ENCODE measurements around the gene DIPK1C.

The DIPK1C gene

DNA sequence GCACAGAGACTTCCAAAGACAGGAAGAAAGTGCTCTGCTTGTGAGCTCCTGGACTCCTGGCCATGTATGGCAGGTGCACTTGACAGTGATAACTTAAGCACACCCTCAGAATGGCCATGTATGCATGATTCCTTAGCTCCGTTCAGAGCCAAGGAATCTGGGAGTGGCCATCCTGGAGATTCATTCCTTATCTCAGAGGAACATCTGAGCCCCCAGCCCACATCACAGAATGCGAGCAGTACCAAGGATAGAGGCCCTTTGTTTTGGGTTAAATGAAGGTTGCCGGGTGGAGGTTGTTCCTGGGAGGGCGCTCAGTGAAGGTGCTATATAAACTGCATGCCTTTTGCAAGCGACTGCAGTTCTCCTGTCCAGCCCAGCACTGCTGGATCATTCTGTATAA lies 26.9 kb downstream of the DIPK1C start:
- no peak overlapping the region for H3K4me3 ChIP-seq (ENCODE audit: low read depth, low read length)
- no peak for DNase-seq (ENCODE audit: low read depth, low spot score)
- in situ Hi-C loops (cut with HindIII; ENCODE audit: low sequenced_read_pairs) = no loop called here
- TF ChIP-seq, protein P1, sequence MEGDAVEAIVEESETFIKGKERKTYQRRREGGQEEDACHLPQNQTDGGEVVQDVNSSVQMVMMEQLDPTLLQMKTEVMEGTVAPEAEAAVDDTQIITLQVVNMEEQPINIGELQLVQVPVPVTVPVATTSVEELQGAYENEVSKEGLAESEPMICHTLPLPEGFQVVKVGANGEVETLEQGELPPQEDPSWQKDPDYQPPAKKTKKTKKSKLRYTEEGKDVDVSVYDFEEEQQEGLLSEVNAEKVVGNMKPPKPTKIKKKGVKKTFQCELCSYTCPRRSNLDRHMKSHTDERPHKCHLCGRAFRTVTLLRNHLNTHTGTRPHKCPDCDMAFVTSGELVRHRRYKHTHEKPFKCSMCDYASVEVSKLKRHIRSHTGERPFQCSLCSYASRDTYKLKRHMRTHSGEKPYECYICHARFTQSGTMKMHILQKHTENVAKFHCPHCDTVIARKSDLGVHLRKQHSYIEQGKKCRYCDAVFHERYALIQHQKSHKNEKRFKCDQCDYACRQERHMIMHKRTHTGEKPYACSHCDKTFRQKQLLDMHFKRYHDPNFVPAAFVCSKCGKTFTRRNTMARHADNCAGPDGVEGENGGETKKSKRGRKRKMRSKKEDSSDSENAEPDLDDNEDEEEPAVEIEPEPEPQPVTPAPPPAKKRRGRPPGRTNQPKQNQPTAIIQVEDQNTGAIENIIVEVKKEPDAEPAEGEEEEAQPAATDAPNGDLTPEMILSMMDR (IDR thresholded peaks at IDR 0.05; ENCODE audit: low read depth, low read length) = no peak

DNA sequence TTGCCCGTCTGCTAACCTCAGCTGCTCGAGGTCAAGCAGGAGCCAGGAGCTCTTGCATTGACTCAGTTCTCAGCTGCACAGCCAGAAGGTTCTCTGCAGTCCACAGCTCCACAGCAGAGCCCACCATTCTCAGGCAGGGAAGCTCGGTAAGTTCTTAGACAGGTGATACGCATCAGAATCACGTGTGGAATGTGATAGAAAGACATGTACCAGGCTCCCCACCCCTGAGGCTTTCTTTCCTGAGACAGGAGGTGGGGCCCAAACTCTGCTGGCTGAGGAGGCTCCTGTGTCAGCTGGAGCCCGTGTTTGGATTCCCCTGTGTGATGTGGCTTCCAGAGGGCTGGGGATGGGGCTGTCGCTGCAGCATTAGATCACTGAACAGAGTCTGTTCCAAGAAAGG lies 28.0 kb downstream of the DIPK1C start:
- H3K4me3 ChIP-seq (ENCODE audit: low read depth, low read length) = no peak overlapping the region
- TF ChIP-seq, protein P1 (IDR thresholded peaks at IDR 0.05; ENCODE audit: low read depth, low read length) = no peak
- in situ Hi-C loops (cut with HindIII; ENCODE audit: low sequenced_read_pairs) = no loop called here
- no peak for DNase-seq (ENCODE audit: low read depth, low spot score)

DNA sequence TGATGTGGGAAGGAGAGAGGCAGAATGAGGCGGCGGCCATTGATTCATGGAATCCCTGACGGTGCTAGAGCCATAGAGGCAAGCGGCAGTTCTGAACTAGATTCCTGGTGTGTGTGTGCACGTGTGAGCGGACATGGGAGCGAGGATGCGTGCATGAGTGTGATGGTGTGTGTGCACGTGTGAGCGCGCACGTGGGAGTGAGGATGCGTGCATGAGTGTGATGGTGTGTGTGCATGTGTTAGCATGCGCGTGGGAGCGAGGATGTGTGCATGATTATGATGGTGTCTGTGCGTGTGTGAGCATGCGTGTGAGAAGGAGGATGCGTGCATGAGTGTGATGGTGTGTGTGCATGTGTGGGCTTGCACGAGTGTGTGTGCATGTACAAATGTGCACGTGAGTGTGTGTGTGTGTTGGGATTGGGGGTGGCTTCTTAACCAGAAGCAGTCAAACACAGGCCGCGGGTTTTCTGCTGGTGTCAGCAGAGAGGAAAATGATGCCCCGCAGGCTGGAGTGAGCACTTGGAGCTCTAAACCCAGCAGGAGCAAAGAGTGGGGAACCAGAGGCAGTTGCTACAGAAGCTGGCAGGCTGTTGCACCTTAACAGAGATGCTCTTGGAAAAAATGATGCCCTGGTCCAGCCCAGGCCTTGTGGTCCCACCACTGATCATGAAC lies 29.5 kb downstream of the DIPK1C start:
- no peak overlapping the region for H3K4me3 ChIP-seq (ENCODE audit: low read depth, low read length)
- TF ChIP-seq, protein P1 (IDR thresholded peaks at IDR 0.05; ENCODE audit: low read depth, low read length) = no peak
- in situ Hi-C loops (cut with HindIII; ENCODE audit: low sequenced_read_pairs) = no loop called here
- DNase-seq (ENCODE audit: low read depth, low spot score) = no peak

DNA sequence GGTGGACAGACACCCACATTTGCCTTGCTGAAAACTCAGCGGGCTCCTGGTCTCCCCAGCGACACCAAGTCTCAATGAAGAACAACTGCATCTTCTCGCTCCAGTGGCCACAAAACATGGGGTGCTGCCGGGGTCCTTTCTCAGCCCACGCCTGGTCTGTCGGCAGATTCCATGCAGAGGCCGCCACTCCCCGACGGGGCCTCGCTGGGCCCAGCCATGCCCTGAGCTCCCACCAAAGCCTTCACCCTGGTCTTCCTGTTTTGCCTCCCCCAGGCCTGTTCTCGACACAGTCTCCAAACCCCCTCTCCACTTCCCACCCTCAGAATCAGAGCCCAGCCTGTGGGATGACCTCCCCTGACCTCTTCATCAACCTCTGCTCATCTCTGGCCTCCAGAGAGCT lies 31.2 kb downstream of the DIPK1C start:
- no peak overlapping the region for H3K4me3 ChIP-seq (ENCODE audit: low read depth, low read length)
- in situ Hi-C loops (cut with HindIII; ENCODE audit: low sequenced_read_pairs) = no loop called here
- TF ChIP-seq, protein P1 (IDR thresholded peaks at IDR 0.05; ENCODE audit: low read depth, low read length) = no peak
- no peak for DNase-seq (ENCODE audit: low read depth, low spot score)

DNA sequence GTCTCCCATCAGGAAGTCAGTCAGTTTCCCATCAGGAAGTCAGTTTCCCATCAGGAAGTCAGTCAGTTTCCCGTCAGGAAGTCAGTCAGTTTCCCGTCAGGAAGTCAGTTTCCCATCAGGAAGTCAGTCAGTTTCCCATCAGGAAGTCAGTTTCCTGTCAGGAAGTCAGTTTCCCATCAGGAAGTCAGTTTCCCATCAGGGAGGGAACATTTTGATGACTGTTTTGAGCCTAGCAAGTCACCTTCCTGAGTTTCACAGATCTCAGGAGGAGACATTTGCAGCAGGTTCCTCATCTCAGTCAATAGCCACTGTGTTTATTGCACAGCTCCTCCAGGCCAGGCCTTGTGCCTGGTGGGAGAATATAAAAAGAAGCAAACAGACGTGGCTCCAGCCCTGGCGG lies 31.9 kb downstream of the DIPK1C start:
- in situ Hi-C loops (cut with HindIII; ENCODE audit: low sequenced_read_pairs) = no loop called here
- TF ChIP-seq, protein P1 (IDR thresholded peaks at IDR 0.05; ENCODE audit: low read depth, low read length) = no peak
- no peak overlapping the region for H3K4me3 ChIP-seq (ENCODE audit: low read depth, low read length)
- DNase-seq (ENCODE audit: low read depth, low spot score) = no peak

DNA sequence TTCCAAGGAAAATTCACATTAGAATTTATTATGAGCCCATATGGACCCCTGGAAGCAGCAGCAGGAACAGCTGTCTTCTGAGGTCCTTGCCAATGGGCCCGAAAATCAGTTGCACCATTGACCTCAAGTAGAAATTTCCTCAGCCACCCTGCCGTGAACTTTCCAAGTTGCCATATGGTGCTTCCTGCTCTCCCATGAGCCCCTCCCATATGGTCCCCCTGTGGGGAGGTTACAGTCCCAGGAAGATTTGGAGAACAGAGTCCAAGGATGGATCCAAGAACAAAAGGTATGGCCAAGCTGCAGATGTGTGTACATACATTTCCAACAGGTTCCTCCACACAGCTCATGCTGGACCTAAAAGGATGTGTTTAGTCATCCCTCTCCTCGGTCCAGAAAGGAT lies 34.6 kb downstream of the DIPK1C start:
- in situ Hi-C loops (cut with HindIII; ENCODE audit: low sequenced_read_pairs) = no loop called here
- DNase-seq (ENCODE audit: low read depth, low spot score) = no peak
- TF ChIP-seq, protein P1 (IDR thresholded peaks at IDR 0.05; ENCODE audit: low read depth, low read length) = no peak
- H3K4me3 ChIP-seq (ENCODE audit: low read depth, low read length) = no peak overlapping the region

Measured in astrocyte of the spinal cord (primary cell).